Measurements from ENCODE around the gene LAMB4.

Gene LAMB4

DNA sequence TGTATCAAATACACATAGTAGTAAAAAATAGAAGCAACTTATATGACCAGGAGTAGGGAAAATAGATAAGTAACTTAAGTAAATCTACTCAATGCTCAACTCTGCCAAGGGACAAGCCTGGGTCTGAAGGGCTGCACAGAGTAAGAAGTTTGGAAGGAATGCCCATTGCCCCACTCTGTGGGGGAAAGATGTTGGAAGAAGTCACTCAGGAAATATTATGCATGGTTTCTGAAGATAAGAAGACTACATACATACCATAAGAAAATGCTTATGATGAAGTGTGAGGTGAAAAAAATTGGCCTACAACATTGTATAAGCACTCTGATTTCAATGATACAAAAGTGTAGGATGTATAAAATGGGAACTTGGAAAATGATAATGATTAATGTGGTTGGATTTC lies 54.0 kb downstream of the LAMB4 start:
- H3K36me3 ChIP-seq = no peaks in the 10 kb centered on the region; the same call in 1 of the 2 replicates
- H3K27me3 ChIP-seq = no peaks in the 10 kb centered on the region
- no peak for DNase-seq
- no peaks in the 10 kb centered on the region for H3K9me3 ChIP-seq
- TF ChIP-seq, protein P1, sequence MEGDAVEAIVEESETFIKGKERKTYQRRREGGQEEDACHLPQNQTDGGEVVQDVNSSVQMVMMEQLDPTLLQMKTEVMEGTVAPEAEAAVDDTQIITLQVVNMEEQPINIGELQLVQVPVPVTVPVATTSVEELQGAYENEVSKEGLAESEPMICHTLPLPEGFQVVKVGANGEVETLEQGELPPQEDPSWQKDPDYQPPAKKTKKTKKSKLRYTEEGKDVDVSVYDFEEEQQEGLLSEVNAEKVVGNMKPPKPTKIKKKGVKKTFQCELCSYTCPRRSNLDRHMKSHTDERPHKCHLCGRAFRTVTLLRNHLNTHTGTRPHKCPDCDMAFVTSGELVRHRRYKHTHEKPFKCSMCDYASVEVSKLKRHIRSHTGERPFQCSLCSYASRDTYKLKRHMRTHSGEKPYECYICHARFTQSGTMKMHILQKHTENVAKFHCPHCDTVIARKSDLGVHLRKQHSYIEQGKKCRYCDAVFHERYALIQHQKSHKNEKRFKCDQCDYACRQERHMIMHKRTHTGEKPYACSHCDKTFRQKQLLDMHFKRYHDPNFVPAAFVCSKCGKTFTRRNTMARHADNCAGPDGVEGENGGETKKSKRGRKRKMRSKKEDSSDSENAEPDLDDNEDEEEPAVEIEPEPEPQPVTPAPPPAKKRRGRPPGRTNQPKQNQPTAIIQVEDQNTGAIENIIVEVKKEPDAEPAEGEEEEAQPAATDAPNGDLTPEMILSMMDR (IDR thresholded peaks at IDR 0.05; ENCODE audit: low read depth, low read length) = no peak
- no peak overlapping the region for H3K4me3 ChIP-seq (ENCODE audit: low read depth, low read length)
- H3K4me1 ChIP-seq = peaks cover 5% of the 10 kb centered on the region

DNA sequence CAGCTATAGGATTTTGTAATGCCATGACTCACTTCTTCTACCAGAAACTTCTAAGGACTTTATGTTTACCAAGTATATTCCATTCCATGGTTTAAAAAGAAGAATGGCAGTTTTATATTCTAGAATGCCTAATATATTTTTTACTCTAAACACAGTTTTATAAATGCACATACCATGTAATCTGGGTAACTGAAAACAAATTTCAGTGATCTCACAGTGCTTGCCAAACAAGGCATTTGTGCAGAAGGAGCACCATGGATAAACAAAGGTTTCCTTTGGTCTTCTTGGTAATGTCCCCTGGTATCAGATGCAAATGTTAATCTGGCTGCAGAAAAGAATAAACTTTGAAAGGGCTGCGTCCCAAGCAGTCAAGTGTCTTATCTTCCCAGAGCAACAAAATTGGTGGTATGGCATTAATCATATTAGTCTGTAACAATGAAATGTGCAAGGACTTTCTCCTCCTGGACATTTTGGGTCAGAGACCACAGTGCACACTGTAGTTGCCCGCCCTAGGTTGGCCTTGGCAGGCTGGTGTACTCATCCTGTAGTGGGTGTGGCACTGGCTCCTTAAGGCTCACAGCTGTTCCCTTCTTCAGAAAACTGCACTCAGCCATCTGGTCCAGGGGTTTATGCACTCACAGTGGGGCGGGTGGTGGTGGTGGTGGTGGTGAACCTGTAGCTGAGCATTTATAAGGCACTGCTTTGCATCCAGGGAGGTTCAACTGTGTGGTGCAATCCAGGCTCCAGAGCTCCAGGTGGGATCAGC lies 56.7 kb downstream of the LAMB4 start:
- Histone ChIP-seq H3K9me3 (no peaks in the 10 kb centered on the region), H3K36me3 (no peaks in the 10 kb centered on the region; the same call in 1 of the 2 replicates), H3K4me1 (no peaks in the 10 kb centered on the region; the same call in 1 of the 2 replicates), H3K27me3 (no peaks in the 10 kb centered on the region), H3K4me3 (ENCODE audit: low read depth, low read length) (no peak overlapping the region)
- no peak for DNase-seq
- TF ChIP-seq, protein P1 (IDR thresholded peaks at IDR 0.05; ENCODE audit: low read depth, low read length) = no peak

DNA sequence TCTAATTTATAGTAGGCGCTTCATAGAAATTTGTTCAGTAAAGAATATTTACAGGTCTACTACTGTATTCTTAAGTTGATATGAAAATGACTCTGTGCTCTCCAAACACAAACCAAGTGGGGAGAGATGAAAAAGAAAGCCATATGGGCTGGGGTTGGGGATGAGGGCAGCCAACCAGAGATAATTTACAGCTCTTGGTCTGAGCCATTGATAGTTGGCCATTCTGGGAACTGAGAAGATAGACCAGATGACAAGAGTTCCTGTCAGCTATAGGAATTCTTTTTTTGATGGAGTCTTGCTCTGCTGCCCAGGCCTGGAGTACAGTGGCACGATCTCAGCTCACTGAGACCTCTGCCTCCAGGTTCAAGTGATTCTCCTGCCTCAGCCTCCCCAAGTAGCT lies 57.4 kb downstream of the LAMB4 start:
- no peak for DNase-seq
- Histone ChIP-seq H3K27me3 (no peaks in the 10 kb centered on the region), H3K4me3 (ENCODE audit: low read depth, low read length) (no peak overlapping the region), H3K4me1 (no peaks in the 10 kb centered on the region; the same call in 1 of the 2 replicates), H3K9me3 (no peaks in the 10 kb centered on the region), H3K36me3 (no peaks in the 10 kb centered on the region)
- TF ChIP-seq, protein P1 (IDR thresholded peaks at IDR 0.05; ENCODE audit: low read depth, low read length) = no peak

DNA sequence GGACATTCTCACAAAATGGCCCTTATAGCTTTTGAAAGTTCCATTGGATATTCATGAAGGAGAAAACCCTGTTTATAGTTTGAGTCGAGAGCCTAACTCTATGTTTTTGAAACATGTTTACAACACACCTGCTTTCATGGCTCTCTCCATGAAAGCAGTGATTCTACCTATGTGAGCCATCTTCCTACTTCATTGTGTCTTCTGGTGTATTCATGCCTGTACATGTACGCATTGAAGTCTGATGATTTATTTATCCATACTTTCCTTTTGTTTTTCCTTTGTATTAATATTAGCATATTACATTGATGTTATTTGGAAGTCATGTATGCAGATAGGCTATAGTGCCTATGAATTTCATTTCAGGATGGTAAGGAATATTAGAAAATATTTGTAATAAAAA lies 58.0 kb downstream of the LAMB4 start:
- H3K4me3 ChIP-seq (ENCODE audit: low read depth, low read length) = no peak overlapping the region
- TF ChIP-seq, protein P1 (IDR thresholded peaks at IDR 0.05; ENCODE audit: low read depth, low read length) = no peak
- no peaks in the 10 kb centered on the region for H3K27me3 ChIP-seq
- H3K36me3 ChIP-seq = no peaks in the 10 kb centered on the region
- no peaks in the 10 kb centered on the region for H3K9me3 ChIP-seq
- H3K4me1 ChIP-seq = no peaks in the 10 kb centered on the region; the same call in 1 of the 2 replicates
- no peak for DNase-seq

DNA sequence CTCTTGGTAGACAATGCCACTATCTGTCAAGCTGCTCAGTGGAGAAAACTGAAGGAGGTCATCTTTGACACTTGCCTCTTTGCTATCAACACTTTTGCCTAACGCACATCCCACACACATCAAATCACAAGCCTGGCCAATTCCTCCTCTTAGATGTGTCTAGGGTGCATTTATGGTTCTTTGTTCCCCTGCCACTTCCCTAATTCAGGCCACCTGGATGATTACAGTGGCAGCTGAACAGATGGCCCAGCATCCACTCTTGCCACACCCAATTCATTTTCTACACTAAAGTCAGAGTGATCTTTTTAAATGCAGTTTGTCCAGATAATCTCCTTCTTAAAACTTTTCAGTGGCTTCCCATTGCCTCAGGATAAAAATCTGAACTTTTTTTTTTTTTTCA lies 58.6 kb downstream of the LAMB4 start:
- H3K4me3 ChIP-seq (ENCODE audit: low read depth, low read length) = no peak overlapping the region
- TF ChIP-seq, protein P1 (IDR thresholded peaks at IDR 0.05; ENCODE audit: low read depth, low read length) = no peak
- H3K9me3 ChIP-seq = no peaks in the 10 kb centered on the region
- H3K4me1 ChIP-seq = no peaks in the 10 kb centered on the region; the same call in 1 of the 2 replicates
- H3K27me3 ChIP-seq = no peaks in the 10 kb centered on the region
- no peak for DNase-seq
- H3K36me3 ChIP-seq = no peaks in the 10 kb centered on the region

DNA sequence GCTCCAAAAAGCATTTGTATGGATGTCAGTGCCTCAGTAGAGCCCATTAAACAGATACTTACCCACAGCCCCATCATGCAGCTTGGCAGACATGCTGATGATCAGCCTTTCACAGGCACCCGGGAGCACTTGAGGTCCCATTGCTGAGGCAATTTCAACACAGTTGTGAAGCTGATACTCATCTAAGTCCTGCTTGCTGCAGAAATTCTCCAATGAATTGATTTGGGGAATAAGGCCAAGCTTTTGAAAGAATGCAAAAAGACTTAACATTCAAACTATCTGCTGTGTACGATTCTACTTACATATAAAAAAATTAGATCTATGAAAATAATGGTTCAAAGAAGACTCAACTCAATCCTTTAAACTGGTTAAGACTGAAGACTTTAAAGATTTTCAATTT lies 60.5 kb downstream of the LAMB4 start:
- no peaks in the 10 kb centered on the region for H3K36me3 ChIP-seq
- no peak for DNase-seq
- TF ChIP-seq, protein P1 (IDR thresholded peaks at IDR 0.05; ENCODE audit: low read depth, low read length) = no peak

More for the DNA sequence above, 60.5 kb downstream of the LAMB4 start:
- no peaks in the 10 kb centered on the region; the same call in 1 of the 2 replicates for H3K4me1 ChIP-seq
- H3K27me3 ChIP-seq = no peaks in the 10 kb centered on the region
- no peak overlapping the region for H3K4me3 ChIP-seq (ENCODE audit: low read depth, low read length)
- no peaks in the 10 kb centered on the region for H3K9me3 ChIP-seq
